CD14-positive monocyte (primary cell): Measurements from ENCODE around the gene PLXND1. TPM values are rescaled to one million over a fixed set of nuclear protein-coding genes. Genes with fewer than 3 reads are reported as not detected.

Source experiments
- DNase-seq, 3 donors: peaks; one replicate each; pipeline ENCODE4 v3.0.0-alpha.2; 2011 to 2022
- H2AFZ ChIP-seq: 2 replicates; pipeline ENCODE4 v1.6.0; 2012; ENCODE audit warnings: mild to moderate bottlenecking, low read depth, low read length, inconsistent platforms; ENCODE audit not compliant: insufficient read depth, poor library complexity, severe bottlenecking
- H3K27ac ChIP-seq, 2 donors: 1 replicate in 1 of 2; 2 replicates in 1 of 2; pipeline ENCODE4 v1.5.1; 2012 to 2013; ENCODE audit warnings: low read length in 2 of 2, control low read depth in 1 of 2, inconsistent platforms in 1 of 2, low read depth in 1 of 2, mild to moderate bottlenecking in 1 of 2
- H3K27me3 ChIP-seq, 2 donors: one replicate each; pipeline versions ENCODE4 v1.6.0 to v1.6.1; 2011 to 2013; ENCODE audit warnings: low read length in 2 of 2; ENCODE audit not compliant: control insufficient read depth in 2 of 2, insufficient read depth in 2 of 2
- H3K36me3 ChIP-seq, 2 donors: replicated peaks in 1 of 2; 1 replicate in 1 of 2; 2 replicates in 1 of 2; pipeline versions ENCODE4 v1.5.1 to v1.6.1; 2012 to 2013; ENCODE audit warnings: low read length in 2 of 2, control low read depth in 1 of 2, inconsistent platforms in 1 of 2, mild to moderate bottlenecking in 1 of 2; ENCODE audit not compliant: insufficient read depth in 2 of 2, control insufficient read depth in 1 of 2
- H3K4me1 ChIP-seq, 2 donors: 1 replicate in 1 of 2; 2 replicates in 1 of 2; pipeline versions ENCODE4 v1.5.1 to v1.6.1; 2012 to 2013; ENCODE audit warnings: low read length in 2 of 2, control low read depth in 1 of 2, inconsistent platforms in 1 of 2, mild to moderate bottlenecking in 1 of 2, moderate library complexity in 1 of 2; ENCODE audit not compliant: insufficient read depth in 2 of 2, control insufficient read depth in 1 of 2
- H3K4me2 ChIP-seq: replicated peaks from 2 replicates; pipeline ENCODE3; 2012; ENCODE audit warnings: low read length, moderate library complexity, mild to moderate bottlenecking; ENCODE audit not compliant: poor library complexity, severe bottlenecking; ENCODE audit errors: extremely low read depth
- H3K4me3 ChIP-seq, 3 experiments: fragments of 200-600 bp in 1 of 3; sonication (generic) in 1 of 3; replicated peaks in 1 of 3; 1 replicate in 2 of 3; 2 replicates in 1 of 3; pipeline ENCODE4 v1.5.1; 2011 to 2013; ENCODE audit warnings: low read length in 3 of 3, mild to moderate bottlenecking in 3 of 3, control low read depth in 2 of 3, low read depth in 2 of 3, inconsistent platforms in 1 of 3, moderate library complexity in 1 of 3
- H3K79me2 ChIP-seq: 2 replicates; pipeline ENCODE4 v1.6.0; 2012; ENCODE audit warnings: mild to moderate bottlenecking, control low read depth, inconsistent platforms, low read length, moderate library complexity; ENCODE audit not compliant: insufficient read depth
- H3K9ac ChIP-seq: 2 replicates; pipeline ENCODE4 v1.6.0; 2017; ENCODE audit warnings: low read length, mild to moderate bottlenecking; ENCODE audit not compliant: insufficient read depth, poor library complexity, severe bottlenecking
- H3K9me3 ChIP-seq, 2 donors: replicated peaks in 1 of 2; 1 replicate in 1 of 2; 2 replicates in 1 of 2; pipeline versions ENCODE4 v1.5.1 to v1.6.1; 2012 to 2013; ENCODE audit warnings: low read length in 2 of 2, control low read depth in 1 of 2; ENCODE audit not compliant: control insufficient read depth in 1 of 2, insufficient read depth in 1 of 2
- H4K20me1 ChIP-seq: 2 replicates; pipeline ENCODE4 v1.6.0; 2012; ENCODE audit warnings: mild to moderate bottlenecking, low read length, control low read depth, moderate library complexity; ENCODE audit not compliant: insufficient read depth
- H3K27ac Mint-ChIP-seq, 7 donors: one replicate each; pipeline ENCODE4 v1.8.0; 2020; ENCODE audit warnings: mild to moderate bottlenecking in 7 of 7, mixed read lengths in 7 of 7, moderate library complexity in 6 of 7, inconsistent platforms in 2 of 7
- H3K27me3 Mint-ChIP-seq, 3 donors: one replicate each; pipeline ENCODE4 v1.8.0; 2021 to 2022; ENCODE audit warnings: low read depth in 3 of 3, mild to moderate bottlenecking in 3 of 3, mixed read lengths in 3 of 3, moderate library complexity in 3 of 3, inconsistent platforms in 1 of 3
- H3K36me3 Mint-ChIP-seq, 2 donors: one replicate each; pipeline ENCODE4 v1.8.0; 2020; ENCODE audit warnings: mixed read lengths in 2 of 2, inconsistent platforms in 1 of 2, mild to moderate bottlenecking in 1 of 2
- H3K4me1 Mint-ChIP-seq: one replicate; pipeline ENCODE4 v1.8.0; 2020; ENCODE audit warnings: mild to moderate bottlenecking, mixed read lengths
- H3K4me3 Mint-ChIP-seq, 2 donors: one replicate each; pipeline ENCODE4 v1.8.0; 2020; ENCODE audit warnings: mild to moderate bottlenecking in 2 of 2, mixed read lengths in 2 of 2, moderate library complexity in 1 of 2
- H3K9me3 Mint-ChIP-seq, 7 donors: one replicate each; pipeline ENCODE4 v1.8.0; 2020 to 2022; ENCODE audit warnings: mixed read lengths in 7 of 7, mild to moderate bottlenecking in 6 of 7, moderate library complexity in 6 of 7, inconsistent platforms in 2 of 7
- CTCF ChIP-seq: fragments of 200-600 bp; IDR thresholded peaks from one replicate; pipeline ENCODE4 v1.8.0; 2022; ENCODE audit warnings: antibody characterized with exemption, mild to moderate bottlenecking
- WGBS: methylation state at CpG from one replicate; pipeline ENCODE4 v1.1.5; 2013; ENCODE audit warnings: missing lambda C conversion rate; ENCODE audit not compliant: insufficient coverage; 5-methylcytosine and 5-hydroxymethylcytosine counted together
- intact Hi-C, 2 donors: fragments of 100-400 bp; cut with micrococcal nuclease; formaldehyde crosslinking; loops; one replicate each; pipeline versions ENCODE4 v1.15.0 to v1.15.1; 2023
- polyA plus RNA-seq, 3 donors: library from polyadenylated mRNA; depleted of rRNA in 1 of 3; unstranded in 2 of 3; stranded (reverse) in 1 of 3; fragments of 300-500 nt in 2 of 3; fragments of >200 nt in 1 of 3; fragmentation: Illumina TruSeq in 2 of 3; gene quantifications; 1 replicate in 2 of 3; 2 replicates in 1 of 3; pipeline ENCODE4 v1.2.3, GENCODE V29; 2012 to 2021

Gene PLXND1
- polyA plus RNA-seq, 3 donors = 7.1 to 170 (median 9.9) TPM

GRCh38 chr3:129593230-129593594 lies 13.3 kb downstream of the PLXND1 start:
- intact Hi-C loops = loop anchor here in 1 of 2 donors (5.0 kb wide), 1 partner anchor 34 kb away; no protein-coding TSS in a partner anchor
- peaks cover 73% of the 10 kb centered on the region for H3K4me1 Mint-ChIP-seq
- peak overlapping the region; percentile 47 for H3K9ac ChIP-seq
- H3K27me3 Mint-ChIP-seq = peaks cover 0 to 2% (median 2%) of the 10 kb centered on the region in 3 donors
- peaks cover 70 to 74% of the 10 kb centered on the region in 2 donors for H3K4me1 ChIP-seq
- H3K9me3 Mint-ChIP-seq = peaks cover 0 to 3% (median 0%) of the 10 kb centered on the region in 7 donors
- 55% methylated on average over 7 of the region's 8 CpGs for WGBS
- peak overlapping the region; percentile 73 to 90 for H3K27ac ChIP-seq
- peak overlapping the region; percentile 70 for H3K4me2 ChIP-seq
- TF ChIP-seq CTCF = no peak
- no peak for DNase-seq
- H3K4me3 ChIP-seq = peak overlapping the region in 1 of 3 experiments; percentile 63
- peaks cover 76% of the 10 kb centered on the region for H4K20me1 ChIP-seq
- peak overlapping the region; percentile 87 to 97 (median 93) for H3K27ac Mint-ChIP-seq
- peak overlapping the region; percentile 13 for H2AFZ ChIP-seq
- peaks cover 3 to 39% of the 10 kb centered on the region in 2 donors for H3K36me3 Mint-ChIP-seq
- peaks cover 0 to 23% of the 10 kb centered on the region in 2 donors for H3K36me3 ChIP-seq
- H3K4me3 Mint-ChIP-seq = peak overlapping the region; percentile 59 to 69
- peaks cover 85% of the 10 kb centered on the region for H3K79me2 ChIP-seq
- no peaks in the 10 kb centered on the region for H3K9me3 ChIP-seq
- H3K27me3 ChIP-seq = no peaks in the 10 kb centered on the region

GRCh38 chr3:129592381-129593131 lies 13.9 kb downstream of the PLXND1 start:
- peaks cover 69 to 74% of the 10 kb centered on the region in 2 donors for H3K4me1 ChIP-seq
- WGBS = 4% methylated on average over 9 of the region's 26 CpGs

More at GRCh38 chr3:129592381-129593131, 13.9 kb downstream of the PLXND1 start:
- Histone ChIP-seq H3K9ac (peak overlapping the region; percentile 47), H3K4me2 (peak overlapping the region; percentile 70), H3K36me3 (peaks cover 0 to 30% of the 10 kb centered on the region in 2 donors), H4K20me1 (peaks cover 78% of the 10 kb centered on the region), H3K27me3 (no peaks in the 10 kb centered on the region), H2AFZ (peak overlapping the region; percentile 41), H3K79me2 (peaks cover 78% of the 10 kb centered on the region), H3K4me3 (peak overlapping the region; percentile 4 to 63 (median 25)), H3K27ac (peak overlapping the region; percentile 73 to 90), H3K9me3 (no peaks in the 10 kb centered on the region)
- Mint-ChIP-seq H3K4me3 (peak overlapping the region; percentile 59 to 69), H3K27me3 (peaks cover 0 to 2% (median 2%) of the 10 kb centered on the region in 3 donors), H3K36me3 (peaks cover 6 to 42% of the 10 kb centered on the region in 2 donors), H3K27ac (peak overlapping the region; percentile 87 to 97 (median 93)), H3K9me3 (peaks cover 0 to 3% (median 0%) of the 10 kb centered on the region in 7 donors), H3K4me1 (peaks cover 73% of the 10 kb centered on the region)
- intact Hi-C loops = loop anchor here in 1 of 2 donors (5.0 kb wide), 1 partner anchor 35 kb away; no protein-coding TSS in a partner anchor
- TF ChIP-seq CTCF = no peak
- DNase-seq = peak; percentile 40 to 72 (median 54)
